Sigmoid colon (tissue), 7 donors: Measurements from ENCODE around the gene HPCAL1. TPM values are rescaled to one million over a fixed set of nuclear protein-coding genes. Genes with fewer than 3 reads are reported as not detected.

ENCODE experiments used
- DNase-seq: peaks from one replicate; pipeline ENCODE4 v3.0.0-alpha.2; 2019
- H3K27ac ChIP-seq, 4 donors: fragments of 200-600 bp; sonication (generic); one replicate each; pipeline ENCODE4 v1.5.1; 2016 to 2019; ENCODE audit warnings: mild to moderate bottlenecking in 1 of 4
- H3K27me3 ChIP-seq, 3 donors: fragments of 200-600 bp; sonication (generic); one replicate each; pipeline ENCODE4 v1.5.1; 2019; ENCODE audit warnings: mild to moderate bottlenecking in 1 of 3
- H3K36me3 ChIP-seq, 4 donors: fragments of 200-600 bp; sonication (generic); one replicate each; pipeline ENCODE4 v1.5.1; 2016 to 2019
- H3K4me1 ChIP-seq, 4 donors: fragments of 200-600 bp; sonication (generic); one replicate each; pipeline ENCODE4 v1.5.1; 2017 to 2019
- H3K4me3 ChIP-seq, 4 donors: fragments of 200-600 bp; sonication (generic); one replicate each; pipeline ENCODE4 v1.5.1; 2017 to 2019; ENCODE audit warnings: mild to moderate bottlenecking in 2 of 4, moderate library complexity in 1 of 4
- H3K9me3 ChIP-seq, 4 donors: fragments of 200-600 bp in 3 of 4; sonication (generic) in 3 of 4; one replicate each; pipeline versions ENCODE4 v1.5.1 to v1.6.1; 2013 to 2019
- EP300 ChIP-seq, 4 donors: sonication (generic); formaldehyde crosslinking; IDR thresholded peaks; one replicate each; pipeline ENCODE4 v1.6.1; 2017; ENCODE audit warnings: antibody characterized with exemption in 4 of 4
- POLR2A ChIP-seq, 2 donors: fragments of 450-650 bp; IDR thresholded peaks; one replicate each; pipeline ENCODE4 v1.6.1; 2016; ENCODE audit warnings: antibody characterized with exemption in 2 of 2, mild to moderate bottlenecking in 2 of 2, moderate library complexity in 2 of 2
- POLR2AphosphoS5 ChIP-seq, 4 donors: sonication (generic); formaldehyde crosslinking; IDR thresholded peaks; one replicate each; pipeline ENCODE4 v1.6.1; 2017; ENCODE audit warnings: antibody characterized with exemption in 4 of 4
- WGBS, 2 donors: extraction: QIAGEN DNeasy Blood & Tissue Kit; methylation state at CpG; one replicate each; pipeline ENCODE4 v1.1.7; 2013; 5-methylcytosine and 5-hydroxymethylcytosine counted together
- intact Hi-C: fragments of 100-400 bp; cut with DNase I; formaldehyde crosslinking; loops from one replicate; pipeline ENCODE4 v1.15.1; 2023
- polyA plus RNA-seq, 3 donors: library from polyadenylated mRNA; stranded (reverse); fragments of 200-250 nt; gene quantifications; one replicate each; pipeline ENCODE4 v1.2.3, GENCODE V29; 2013
- total RNA-seq, 4 donors: library from RNA; depleted of rRNA; stranded (reverse); fragments of >200 nt; gene quantifications; one replicate each; pipeline ENCODE4 v1.1.0, GENCODE V29; 2016
- TF ChIP-seq, protein P1 (sequence below), 4 experiments: fragments of 450-650 bp in 3 of 4; fragments of 200-600 bp in 1 of 4; IDR thresholded peaks; one replicate each; pipeline ENCODE4 v1.5.1; 2016 to 2019; ENCODE audit warnings: antibody characterized with exemption in 4 of 4, mild to moderate bottlenecking in 3 of 4, moderate library complexity in 2 of 4
- donor health status: healthy with polysubstance abuse.
- donor health status: Bipolar disorder and iron deficiency.
- donor health status: healthy.

The HPCAL1 gene
- total and polyA plus RNA-seq, 7 donors: 27.7 to 115 (median 46.0) TPM

DNA sequence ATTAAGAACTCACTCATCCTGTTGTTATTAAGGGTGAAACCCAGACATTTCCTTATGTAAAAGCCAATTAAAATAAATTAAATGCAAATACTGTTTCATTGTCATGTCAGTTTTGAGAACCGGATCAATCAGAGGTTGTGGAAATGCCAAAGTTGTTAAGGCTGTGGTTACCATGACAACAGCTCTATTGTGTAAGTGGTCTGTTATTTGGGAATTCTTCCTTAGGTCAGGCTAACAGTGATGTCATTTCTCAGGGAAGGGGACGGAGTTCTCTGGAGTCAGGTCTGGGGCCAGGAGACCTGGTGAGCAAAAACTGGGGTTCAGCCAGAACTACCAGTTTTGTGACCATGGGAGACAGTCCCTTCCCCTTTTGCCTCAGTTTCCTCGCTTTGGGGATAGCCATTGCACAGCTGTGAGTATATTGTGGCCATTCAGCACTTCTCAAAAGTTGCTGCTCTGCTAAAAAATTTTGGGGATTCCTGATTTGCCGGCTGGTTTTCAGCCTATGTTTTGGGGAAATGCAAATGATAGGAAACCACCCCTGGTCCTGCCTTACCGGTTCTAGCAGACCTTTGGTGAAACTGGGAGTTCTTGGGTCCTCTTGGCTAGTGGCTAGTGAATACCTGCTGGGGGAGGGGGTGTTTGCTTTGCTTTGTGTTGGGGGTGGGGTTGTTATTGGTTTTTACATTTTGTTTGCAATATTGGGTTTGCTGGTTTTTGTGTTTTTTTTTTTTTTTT is 21.6 kb downstream of the HPCAL1 start:
- peak; percentile 10 for DNase-seq
- no peaks in the 10 kb centered on the region for H3K36me3 ChIP-seq
- no peaks in the 10 kb centered on the region for H3K27me3 ChIP-seq
- no peak overlapping the region for H3K27ac ChIP-seq
- TF ChIP-seq POLR2AphosphoS5 (IDR thresholded peaks at IDR 0.05) (no peak), EP300 (IDR thresholded peaks at IDR 0.05) (no peak), POLR2A (IDR thresholded peaks at IDR 0.05) (no peak)
- TF ChIP-seq, protein P1, sequence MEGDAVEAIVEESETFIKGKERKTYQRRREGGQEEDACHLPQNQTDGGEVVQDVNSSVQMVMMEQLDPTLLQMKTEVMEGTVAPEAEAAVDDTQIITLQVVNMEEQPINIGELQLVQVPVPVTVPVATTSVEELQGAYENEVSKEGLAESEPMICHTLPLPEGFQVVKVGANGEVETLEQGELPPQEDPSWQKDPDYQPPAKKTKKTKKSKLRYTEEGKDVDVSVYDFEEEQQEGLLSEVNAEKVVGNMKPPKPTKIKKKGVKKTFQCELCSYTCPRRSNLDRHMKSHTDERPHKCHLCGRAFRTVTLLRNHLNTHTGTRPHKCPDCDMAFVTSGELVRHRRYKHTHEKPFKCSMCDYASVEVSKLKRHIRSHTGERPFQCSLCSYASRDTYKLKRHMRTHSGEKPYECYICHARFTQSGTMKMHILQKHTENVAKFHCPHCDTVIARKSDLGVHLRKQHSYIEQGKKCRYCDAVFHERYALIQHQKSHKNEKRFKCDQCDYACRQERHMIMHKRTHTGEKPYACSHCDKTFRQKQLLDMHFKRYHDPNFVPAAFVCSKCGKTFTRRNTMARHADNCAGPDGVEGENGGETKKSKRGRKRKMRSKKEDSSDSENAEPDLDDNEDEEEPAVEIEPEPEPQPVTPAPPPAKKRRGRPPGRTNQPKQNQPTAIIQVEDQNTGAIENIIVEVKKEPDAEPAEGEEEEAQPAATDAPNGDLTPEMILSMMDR (IDR thresholded peaks at IDR 0.05): no peak
- H3K4me3 ChIP-seq: no peak overlapping the region
- no peaks in the 10 kb centered on the region for H3K9me3 ChIP-seq
- intact Hi-C loops: no loop called here
- 82 to 83% methylated on average over 5 of the region's 5 CpGs for WGBS, 2 donors
- H3K4me1 ChIP-seq: peaks cover 0 to 31% (median 23%) of the 10 kb centered on the region in 4 donors

DNA sequence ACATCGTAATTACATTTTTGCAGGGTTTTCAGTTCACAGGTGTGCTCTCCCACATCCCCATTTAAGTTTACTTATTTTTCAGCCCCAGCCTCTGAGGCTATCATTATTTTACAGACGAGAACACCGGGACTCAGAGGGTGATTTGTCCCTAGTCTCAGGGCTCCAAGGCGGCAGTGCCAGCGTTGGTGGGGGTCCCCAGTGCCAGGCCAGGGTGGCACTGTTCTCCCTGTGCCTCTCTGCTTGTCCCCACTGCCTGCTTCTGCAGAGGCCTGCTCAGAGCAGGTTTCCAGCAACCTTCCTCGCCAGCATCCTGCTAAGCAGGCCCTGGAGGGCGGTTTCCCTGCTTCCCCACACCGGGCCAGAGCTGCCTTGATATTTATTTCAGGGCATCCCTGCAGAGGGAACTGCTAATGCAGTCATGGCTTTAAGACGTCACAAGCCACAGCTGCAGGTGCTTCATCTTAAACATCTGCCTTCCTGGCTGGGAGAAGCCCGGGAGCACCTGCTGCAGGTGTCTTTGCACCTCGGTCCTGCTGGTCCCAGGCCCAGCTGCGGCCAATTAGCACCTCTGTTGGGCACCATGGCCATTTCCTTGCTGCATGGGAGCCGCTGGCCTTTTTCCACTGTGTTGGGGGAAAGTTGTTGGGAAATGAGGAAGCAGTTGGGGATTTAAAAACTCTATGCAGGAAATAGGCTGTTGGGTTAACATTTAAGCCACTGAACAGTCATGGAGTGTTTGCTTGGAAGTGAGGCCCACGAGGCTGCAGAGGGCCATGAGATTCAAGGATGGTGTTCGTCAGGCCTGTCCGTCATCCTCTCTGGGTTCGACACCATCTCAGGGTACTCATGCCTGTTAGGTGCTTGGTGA is 22.8 kb downstream of the HPCAL1 start:
- no peaks in the 10 kb centered on the region for H3K27me3 ChIP-seq
- DNase-seq: peak; percentile 48
- no peaks in the 10 kb centered on the region for H3K9me3 ChIP-seq
- no peak overlapping the region for H3K27ac ChIP-seq
- intact Hi-C loops: no loop called here
- peaks cover 0 to 43% (median 35%) of the 10 kb centered on the region in 4 donors for H3K4me1 ChIP-seq
- no peak overlapping the region for H3K4me3 ChIP-seq
- no peaks in the 10 kb centered on the region for H3K36me3 ChIP-seq
- WGBS, 2 donors: 42 to 65% methylated on average over 17 of the region's 17 CpGs
- TF ChIP-seq POLR2AphosphoS5 (IDR thresholded peaks at IDR 0.05) (no peak), EP300 (IDR thresholded peaks at IDR 0.05) (no peak), POLR2A (IDR thresholded peaks at IDR 0.05) (no peak)
- TF ChIP-seq, protein P1 (IDR thresholded peaks at IDR 0.05): no peak

DNA sequence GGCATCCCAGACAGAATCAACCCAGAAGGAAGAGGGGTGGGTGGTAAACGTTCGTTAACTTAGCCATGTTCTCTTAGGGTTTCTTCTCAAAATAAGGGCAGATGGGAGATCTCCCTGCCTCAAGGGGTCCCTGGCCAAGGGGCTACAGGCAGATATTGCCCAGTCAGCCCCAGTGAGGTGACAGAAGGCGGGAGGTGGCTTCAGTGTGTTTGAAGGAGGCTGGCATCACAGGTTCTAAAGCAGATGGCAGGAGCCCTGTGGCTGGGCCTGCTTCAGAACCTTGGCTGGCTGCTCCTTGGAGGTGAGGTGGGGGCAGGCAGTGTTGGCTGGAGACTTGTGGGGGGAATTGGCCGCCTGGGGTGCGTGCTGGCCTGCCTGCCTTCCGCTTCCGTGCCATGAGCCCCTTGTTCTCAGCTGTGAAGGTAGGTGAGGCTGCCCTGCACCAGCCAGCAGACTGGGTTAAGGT is 23.5 kb downstream of the HPCAL1 start:
- 85 to 90% methylated on average over 7 of the region's 7 CpGs for WGBS, 2 donors
- Histone ChIP-seq H3K36me3 (no peaks in the 10 kb centered on the region), H3K4me3 (no peak overlapping the region), H3K4me1 (peaks cover 0 to 48% (median 39%) of the 10 kb centered on the region in 4 donors), H3K27me3 (no peaks in the 10 kb centered on the region), H3K9me3 (no peaks in the 10 kb centered on the region), H3K27ac (no peak overlapping the region)
- intact Hi-C loops: no loop called here
- TF ChIP-seq, protein P1 (IDR thresholded peaks at IDR 0.05): no peak
- TF ChIP-seq EP300 (IDR thresholded peaks at IDR 0.05) (no peak), POLR2A (IDR thresholded peaks at IDR 0.05) (no peak), POLR2AphosphoS5 (IDR thresholded peaks at IDR 0.05) (no peak)
- no peak for DNase-seq

DNA sequence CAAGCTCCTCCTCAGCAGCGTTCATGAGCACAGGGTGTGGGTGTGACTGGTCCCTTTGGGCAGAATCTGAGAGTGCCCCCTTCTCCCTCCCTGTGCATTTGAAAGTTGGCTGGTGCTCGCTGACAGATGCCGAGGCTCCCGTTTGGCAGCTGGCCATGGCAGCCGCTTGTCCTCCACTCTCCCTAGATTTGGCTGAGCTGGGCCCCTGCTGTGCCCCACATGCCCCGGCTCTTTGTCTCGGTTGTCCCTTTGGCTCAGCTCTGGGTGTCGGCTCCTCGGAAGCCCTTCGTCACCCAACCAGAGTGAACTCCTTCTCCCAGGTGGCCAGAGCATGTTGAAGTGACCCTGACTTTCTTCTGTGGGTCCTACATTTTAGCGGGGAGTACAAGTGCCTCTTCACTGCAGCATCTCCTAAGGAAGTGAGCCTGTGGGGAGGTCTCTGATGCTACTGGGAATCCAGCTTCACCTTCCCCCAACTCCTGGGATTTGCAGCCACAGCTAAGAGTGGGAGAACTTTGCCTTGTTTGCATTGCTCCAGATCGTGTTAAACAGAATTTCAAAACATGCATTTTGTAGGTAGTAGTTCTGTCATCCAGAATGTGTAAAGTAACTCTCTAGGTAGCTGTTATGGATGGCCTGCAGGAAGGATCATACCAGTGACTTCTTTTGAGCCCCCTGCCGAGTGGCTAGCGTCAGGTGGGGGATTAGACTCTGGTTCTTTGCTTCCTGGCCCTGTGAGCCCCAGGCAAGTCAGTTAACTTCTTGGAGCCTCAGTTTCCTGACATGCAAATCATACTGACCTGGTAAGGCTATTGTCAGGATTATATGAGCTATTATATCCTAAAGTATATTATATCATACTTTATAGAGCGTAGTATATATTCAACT is 24.2 kb downstream of the HPCAL1 start:
- WGBS, 2 donors: 62 to 73% methylated on average over 15 of the region's 15 CpGs
- TF ChIP-seq POLR2AphosphoS5 (IDR thresholded peaks at IDR 0.05) (no peak), POLR2A (IDR thresholded peaks at IDR 0.05) (no peak), EP300 (IDR thresholded peaks at IDR 0.05) (no peak)
- TF ChIP-seq, protein P1 (IDR thresholded peaks at IDR 0.05): no peak
- no peak for DNase-seq
- no peaks in the 10 kb centered on the region for H3K9me3 ChIP-seq
- intact Hi-C loops: no loop called here
- H3K4me1 ChIP-seq: peaks cover 0 to 52% (median 39%) of the 10 kb centered on the region in 4 donors
- no peaks in the 10 kb centered on the region for H3K27me3 ChIP-seq
- H3K27ac ChIP-seq: no peak overlapping the region
- H3K4me3 ChIP-seq: no peak overlapping the region
- no peaks in the 10 kb centered on the region for H3K36me3 ChIP-seq
